ENCODE results near the gene KIAA0825.

KIAA0825 gene

DNA sequence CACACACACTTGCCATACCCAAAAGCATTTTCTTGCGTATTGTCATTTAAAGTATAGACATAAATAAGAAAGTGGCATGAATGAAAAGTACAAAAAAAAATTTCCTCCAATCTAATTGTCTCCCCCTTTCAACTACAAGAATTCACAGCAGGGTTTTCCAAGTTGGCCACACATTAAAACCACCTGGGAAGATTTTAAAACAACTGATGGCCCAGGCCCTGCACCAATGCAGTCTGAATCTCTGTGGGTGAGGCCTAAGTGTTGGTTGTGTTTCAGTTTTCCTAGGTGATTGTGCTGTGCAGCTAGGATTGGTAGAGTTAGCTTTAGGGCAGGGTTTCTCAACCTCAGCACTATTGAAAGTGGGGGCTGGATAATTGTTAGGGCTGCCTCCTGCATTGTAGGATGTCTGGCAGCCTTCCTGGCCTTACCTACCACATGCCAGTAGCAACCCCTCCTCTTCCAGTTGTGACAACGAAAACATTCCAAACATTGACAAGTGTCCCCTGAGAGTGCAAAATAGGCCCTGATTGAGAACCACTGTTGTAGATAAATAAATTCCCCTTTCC is 337.1 kb downstream of the KIAA0825 start:
- no peak for DNase-seq

DNA sequence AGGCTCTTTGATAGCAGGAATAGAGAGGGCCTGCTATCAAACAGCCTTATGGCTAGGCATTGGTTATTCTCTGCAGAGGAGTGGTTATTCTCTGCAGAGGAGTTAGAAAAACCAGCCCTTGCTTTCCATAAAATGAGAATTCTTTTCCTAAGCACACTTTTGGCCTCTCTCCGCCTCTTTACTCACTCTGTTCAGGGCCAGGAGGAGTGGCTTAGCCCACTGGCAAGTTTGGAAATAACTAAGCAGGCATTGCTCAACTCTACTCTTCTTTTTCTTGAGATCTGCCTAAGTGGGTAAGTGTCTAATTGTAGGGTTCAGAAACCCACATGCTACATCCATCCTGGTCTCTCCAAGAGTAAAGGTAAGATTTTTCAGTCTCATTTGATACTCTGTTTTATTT is 341.7 kb downstream of the KIAA0825 start:
- DNase-seq = no peak

DNA sequence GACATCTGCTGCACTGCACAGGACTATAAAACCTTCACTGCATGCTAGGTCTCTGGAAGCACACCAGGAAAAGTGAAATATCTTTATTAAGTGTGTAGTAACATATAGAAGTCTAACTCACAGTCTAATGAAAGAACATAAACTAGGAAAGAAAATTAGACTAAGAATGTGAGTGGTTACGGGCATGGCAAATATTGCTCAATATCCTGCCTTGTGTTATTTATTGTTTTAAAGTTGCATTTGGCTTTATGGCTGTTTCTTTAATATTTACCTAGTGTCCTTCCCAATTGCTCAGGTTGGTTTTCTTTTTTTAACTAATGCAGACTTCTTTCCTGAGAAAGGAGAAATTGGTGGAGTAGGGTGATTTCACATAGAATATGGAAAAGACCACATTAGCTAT is 342.4 kb downstream of the KIAA0825 start:
- no peak for DNase-seq

DNA sequence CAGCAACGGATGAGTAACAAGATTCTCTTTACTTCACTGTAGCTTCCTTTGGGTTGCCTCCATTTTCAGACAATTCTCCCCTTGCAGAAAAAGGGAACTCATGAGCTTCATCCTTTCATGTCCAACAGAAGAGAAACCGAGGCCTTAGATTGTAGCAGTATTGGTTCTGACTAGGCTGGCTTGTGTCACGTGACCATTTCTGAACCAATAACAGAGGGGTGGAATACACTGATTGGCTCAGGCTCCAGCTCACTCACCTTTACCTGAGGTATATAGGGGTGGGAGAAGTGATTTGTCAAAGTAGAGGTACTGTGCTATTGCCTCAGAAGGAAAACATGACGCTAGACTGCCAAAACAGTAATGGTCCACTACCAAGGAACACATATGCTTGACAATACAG is 343.7 kb downstream of the KIAA0825 start:
- no peak for DNase-seq

DNA sequence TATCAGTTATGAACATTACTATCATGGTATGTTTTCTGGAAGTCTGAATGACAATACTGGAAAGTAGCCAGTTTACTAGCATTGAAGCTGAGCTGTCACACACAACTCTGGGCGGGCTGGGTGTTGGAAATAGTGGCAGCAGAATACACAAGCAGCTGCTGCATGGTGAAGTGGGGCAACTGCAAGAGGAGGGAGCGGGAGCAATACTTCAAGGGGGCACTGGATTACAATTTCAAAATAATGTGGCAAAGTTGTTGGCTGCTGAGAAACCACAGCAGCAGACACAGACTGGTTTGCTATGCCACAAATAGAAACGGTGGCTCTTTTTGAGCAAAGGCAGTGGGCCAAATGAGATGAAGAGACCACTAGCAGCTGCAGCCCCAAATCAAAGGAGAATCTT is 350.2 kb downstream of the KIAA0825 start:
- DNase-seq = no peak

DNA sequence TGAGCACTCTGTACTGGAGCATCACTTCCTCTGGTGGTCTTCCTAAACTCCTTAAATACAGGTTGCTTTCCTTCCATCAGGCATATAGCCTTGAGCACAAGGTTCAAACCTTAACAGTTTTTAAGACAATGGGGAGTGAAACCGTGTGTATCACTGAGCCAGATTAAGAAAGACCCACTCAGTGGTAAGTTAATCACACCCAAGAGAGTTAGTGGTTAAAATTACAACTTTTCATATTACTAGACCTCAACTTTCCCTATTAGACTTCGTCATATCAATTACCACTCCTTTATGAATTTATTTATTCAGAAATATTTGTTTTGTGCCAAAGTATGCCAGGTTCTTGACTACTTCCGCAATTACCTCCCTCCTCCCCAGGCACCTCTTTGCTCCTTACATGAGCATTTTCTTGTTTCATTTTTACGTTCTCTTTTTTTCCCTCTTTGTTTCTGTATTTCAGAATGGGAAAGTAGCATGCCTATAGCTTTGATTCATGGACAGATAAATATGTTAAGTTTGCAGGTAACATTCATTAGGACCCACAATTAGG is 351.0 kb downstream of the KIAA0825 start:
- DNase-seq = no peak

DNA sequence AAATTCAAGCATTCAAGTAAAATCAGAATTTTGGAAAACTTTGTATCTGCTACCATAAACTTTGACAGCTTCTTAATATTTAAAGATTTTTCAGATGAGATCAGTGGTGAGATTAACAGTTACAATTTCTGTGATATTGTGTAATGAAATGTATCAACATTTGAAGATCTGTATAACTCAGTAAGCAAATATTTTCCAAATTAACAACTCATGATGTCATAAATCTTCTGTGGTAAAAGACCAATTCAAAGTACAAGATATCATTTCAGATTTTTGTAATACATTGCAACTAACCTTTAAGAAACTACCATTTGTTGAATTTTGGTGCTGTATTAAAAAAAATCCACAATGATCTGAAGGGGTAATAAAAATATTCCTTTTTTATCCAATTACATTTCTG is 352.2 kb downstream of the KIAA0825 start:
- no peak for DNase-seq

DNA sequence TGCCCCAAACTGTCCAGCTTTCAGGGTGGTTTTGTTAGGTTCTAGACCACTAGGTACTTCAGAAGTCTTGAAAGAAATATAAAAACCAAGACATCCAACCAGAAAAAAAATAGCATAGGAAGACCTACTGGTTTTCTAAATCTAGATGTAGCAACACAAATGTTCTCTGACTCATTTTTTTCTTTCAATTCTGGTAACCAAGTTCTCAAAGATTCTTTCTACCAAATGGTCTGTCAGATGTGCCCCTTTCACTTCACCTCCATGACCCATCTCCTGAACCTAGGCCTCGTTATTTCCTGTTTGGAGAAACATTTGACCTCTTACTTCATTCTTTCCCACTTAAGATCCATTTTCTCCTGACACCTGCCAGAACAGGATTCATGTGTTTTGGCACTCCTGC is 355.3 kb downstream of the KIAA0825 start:
- DNase-seq = peak; percentile 37

DNA sequence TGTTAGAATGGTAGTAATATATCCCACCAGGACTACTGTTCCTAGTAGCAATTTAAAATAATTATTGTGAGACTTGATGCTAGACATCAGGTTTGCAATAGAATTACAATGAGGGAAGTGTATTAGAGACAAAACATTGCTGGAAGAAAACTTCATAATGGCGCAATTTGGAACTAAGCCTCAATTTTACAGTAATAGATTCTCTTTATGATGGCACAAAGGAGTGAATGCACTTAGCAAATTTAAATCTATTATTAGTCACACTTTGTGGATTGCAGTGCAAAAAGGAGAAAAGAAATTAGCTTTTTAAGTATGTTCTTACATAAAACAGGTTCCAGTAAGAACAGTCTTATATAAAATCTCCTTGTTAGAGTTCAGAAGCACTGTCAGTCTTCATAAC is 358.3 kb downstream of the KIAA0825 start:
- no peak for DNase-seq

DNA sequence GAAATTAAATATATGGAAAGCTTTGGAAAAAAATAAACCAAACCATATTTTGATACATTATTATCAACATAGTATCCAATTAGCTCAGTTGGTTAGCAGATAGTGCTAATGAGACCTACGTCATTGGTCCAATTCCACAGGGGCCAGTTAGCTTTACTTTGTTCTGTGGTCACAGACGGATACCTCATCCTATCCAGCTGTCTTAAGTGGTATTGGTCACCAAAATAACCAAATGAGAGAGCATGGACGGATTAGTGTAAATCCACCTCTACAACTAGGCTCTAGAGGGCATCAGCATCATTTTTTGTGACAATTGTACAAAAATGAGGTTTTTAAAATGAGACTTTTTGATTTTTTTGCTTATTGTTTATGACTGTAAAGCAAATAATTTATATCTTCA is 364.2 kb downstream of the KIAA0825 start:
- no peak for DNase-seq

DNA sequence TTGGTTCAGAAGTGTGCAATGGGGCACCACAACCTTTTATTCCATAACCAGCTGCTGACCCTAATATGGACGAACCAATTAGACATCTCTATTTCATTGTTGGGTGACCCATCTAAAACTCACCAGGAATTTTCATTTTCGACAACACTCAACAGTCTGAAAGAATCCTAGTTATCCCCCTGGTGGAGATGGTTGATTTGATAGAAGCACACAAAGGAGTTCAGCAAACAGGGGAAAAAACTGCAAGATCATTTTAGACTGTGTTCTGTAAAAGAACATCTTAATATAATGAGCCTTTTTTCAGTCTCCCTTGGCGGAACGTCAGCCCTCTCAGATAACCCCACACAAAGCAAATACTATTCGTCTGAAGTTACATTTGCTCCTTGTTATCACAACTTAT is 367.4 kb downstream of the KIAA0825 start:
- DNase-seq = no peak

DNA sequence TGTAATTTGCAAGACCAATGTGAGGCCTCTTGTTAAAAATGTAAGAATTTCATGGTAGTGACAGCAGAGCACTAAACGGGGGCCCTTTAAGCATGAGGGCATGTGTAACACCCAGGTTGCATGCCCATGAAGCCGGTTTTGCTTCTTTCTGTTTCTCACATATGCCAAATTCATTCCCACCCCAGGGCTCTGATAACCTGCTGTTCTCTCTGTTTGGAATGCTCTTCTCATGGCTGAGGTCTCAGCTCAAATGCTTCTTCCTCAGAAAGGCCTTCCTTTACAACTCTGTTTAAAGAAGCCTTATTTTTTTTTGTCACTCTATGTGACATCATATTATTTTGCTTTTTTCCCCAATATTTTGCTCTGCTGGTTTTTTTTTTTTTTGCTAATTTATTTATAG is 369.0 kb downstream of the KIAA0825 start:
- no peak for DNase-seq

DNA sequence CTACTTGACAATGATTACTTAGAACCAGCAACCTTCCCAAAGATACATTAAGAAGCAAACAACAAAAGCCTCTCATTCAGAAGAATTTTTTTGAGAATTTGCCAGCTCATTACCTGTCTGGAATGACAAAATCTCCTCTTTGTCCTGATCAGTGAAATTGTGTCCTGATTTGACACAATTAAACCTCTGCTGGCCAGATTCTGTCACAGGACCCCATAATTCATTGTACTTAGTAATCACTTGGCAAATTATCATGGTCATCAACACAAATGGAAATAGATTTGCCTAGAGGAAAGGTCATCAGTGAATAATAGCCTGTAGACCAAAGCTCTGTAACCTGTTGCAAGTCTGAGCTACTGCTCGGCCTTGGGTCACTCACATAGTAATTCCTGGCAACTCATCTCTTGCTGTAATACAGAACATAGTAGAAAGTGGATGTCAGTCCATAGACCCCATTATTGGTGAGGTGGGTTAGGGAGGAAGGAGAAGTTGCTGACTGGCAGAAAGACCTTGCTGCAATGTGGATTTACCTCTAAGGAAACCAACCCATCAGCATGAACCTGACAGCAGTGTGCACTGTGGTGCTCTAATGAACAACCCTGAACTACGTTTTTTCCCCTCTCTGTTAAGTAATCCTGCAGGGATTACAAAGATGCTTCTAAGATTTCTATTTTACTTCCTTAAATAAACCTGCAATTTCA is 370.1 kb downstream of the KIAA0825 start:
- DNase-seq = no peak

DNA sequence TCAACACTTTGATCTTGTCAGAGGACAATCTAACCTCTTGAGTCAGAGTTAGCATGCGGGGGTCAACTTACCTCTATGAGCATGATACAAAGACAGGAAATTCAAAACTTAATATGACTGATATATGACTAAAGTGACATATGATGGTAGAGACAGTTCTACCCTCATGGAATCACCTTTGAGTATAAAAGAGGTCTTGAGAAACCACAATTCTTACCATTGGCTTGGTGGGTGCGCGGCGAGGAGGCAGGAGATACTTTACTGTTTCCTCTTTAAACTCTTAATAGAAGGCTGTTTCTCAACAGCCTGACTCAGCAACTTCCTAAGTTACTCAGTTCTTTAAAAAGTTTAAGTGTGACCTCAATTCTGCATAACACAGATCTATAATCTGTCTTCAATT is 372.8 kb downstream of the KIAA0825 start:
- DNase-seq = peak; percentile 10

DNA sequence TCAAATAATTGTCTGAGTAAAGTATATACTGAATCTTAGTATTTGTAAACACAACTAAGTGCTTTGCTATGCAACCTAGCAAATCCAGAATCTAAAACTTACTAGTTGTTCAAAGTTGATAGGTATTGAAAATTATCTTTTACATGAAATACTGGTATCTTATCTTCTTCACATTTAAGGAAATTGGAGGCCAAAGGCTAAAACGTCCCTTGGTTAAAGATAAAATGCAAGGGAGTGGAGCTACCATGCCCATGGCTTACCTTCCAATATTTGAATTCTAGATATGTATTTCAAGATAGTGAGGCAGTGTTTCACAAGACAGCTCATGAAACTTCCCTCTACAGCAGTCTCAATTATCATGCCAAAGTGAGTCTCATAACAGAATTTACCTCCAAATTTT is 373.5 kb downstream of the KIAA0825 start:
- no peak for DNase-seq

DNA sequence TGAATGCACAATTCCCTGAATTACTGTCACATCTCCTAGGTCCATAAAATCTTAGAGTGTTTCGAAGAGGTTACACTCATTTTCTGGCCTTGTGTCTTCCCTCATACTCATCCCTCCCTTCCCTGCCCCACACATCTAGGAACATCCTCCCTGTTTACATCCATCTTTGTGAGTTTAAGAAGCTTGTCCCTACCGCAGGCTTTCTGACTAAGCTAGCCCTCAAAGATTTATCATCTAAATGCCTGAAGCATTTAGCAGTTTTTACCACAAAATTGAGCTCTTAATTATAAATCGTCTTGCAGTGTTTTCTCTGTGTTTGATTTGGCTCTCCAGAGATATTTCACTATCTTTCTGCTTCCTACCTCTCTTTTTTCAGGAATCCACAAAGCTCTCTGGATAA is 374.8 kb downstream of the KIAA0825 start:
- no peak for DNase-seq

DNA sequence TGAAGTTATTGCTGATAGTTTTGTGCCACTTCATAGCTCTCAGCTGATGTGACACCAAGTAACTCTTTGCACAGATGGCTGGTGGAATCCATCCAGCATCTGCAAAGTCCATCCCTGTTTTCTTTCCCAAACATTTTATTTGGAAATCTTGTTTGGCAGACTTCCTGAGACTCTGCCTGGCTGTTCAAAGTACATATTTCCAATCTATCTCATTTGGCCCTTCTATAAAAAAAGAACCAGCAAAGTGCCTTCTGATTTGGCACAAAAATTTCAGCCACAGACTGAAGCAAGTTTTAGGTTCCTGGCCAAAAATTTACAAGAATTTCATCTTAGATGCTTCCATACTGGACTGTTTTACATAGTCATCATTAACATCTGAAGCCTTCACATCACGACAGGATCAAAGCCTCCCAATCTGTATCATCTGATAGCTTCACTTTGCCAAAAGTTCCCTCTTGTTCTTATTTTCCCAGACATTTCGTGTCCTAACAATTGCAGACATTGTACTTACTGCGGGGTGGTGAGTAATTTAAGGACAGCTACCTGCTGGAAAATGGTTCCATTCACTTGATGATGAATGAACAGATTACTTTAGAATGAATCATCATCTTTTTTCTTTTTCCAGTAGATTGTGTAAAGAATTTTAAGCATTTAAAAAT is 377.3 kb downstream of the KIAA0825 start:
- DNase-seq = no peak

DNA sequence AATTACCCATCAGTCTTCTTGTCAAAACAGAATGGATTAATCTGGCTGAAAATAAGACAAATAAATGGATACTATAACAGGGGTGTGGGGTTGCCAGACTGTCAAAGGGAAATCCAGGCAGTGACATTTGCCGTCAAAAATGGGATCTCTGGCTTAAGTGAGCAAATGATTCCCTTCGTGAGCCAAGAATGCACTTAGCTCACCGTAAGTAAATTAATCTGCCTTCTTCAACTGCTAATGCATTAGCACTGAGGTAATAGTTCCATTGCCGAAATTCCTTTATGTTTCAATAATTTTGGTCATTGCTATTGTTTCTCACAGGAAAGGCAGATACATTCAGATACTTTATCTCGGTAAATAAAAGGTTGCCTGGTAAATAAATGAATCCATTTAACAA is 377.8 kb downstream of the KIAA0825 start:
- no peak for DNase-seq

DNA sequence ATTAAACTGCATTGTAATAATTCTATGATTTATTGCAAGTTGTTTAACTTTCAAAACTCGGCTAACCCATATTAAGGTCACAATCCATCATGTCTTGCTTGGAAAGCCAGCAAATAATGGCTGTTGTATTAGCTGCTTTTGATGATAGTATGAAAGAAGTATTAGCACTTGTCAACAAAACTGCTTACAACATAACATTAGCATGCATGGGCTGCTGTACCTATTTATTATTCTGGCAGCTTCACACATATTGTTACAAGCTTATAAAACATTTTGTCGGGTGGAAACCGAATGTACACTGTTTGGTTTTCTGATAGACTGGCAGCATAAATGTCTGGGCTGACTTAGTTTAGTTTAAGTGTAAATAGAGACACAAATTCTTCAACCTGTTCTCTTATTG is 378.3 kb downstream of the KIAA0825 start:
- DNase-seq = no peak

DNA sequence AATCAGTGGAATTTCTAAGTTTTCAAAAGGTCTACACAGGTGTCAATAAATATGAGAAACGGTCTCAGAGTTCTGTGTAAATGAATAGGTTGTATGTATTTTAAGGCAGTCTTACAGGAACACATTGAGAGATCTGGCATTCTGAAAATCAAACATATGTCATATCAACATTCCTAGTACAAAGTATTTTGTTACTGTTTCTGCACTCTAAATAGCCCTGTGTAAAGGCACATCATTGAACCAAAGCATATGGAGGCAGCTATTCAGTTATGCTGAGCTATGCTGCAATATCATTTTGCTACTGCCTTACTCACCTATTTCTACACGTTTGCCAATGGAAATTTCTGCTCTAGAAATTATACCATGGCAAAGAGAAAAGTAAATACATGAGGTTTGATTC is 379.1 kb downstream of the KIAA0825 start:
- DNase-seq = no peak

DNA sequence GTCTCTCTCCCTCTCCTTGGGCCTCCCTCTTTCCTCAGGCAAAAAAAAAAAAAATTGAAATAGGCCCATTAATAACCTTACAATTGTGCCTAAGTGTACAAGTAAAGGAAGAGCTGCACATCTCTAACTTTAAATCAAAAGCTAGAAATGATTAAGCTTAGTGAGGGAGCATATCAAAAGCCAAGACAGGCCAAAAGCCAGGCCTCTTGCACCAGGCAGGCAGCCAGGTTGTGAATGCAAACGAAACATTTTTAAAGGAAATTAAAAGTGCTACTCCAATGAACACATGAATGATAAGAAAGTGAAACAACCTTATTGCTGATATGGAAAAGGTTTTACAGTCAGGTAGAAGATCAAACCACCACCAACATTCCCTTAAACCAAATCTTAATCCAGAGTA is 383.4 kb downstream of the KIAA0825 start:
- no peak for DNase-seq

DNA sequence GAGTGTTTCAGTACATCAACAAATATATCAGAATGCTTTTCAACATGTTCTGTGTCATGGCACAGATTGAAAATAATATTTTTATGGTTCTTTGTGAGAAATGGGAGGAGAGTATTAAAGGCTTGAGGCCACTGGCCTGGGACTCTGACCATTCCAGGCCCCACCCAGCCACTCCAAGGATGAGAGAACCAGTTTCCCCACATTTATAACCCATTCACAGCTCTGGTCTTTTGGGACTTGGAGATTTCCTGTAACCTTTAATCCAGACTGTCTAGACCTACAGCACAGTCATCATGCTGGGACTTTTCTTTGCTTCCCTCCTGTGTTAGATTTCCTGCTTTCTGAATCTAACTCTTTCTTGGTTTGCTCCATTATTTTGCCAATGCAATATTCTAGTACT is 389.6 kb downstream of the KIAA0825 start:
- DNase-seq = no peak

DNA sequence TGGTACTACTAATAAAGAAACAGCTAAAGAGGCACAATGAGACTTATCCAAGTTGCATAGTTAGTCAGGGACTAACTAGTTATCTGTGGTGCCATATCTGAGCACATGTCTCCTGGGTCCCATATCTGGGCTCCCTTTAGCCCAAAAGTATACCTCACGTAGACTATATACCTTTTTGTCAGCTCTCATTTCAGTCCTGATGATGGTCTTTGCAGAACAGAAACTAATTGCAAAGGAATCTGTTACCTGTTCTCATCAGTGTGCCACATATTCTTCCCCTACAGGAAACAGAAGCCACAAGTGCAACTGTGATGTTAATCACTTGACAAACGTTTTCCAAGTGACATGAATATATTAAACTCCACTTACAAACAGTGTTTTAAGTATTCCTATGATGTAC is 395.2 kb downstream of the KIAA0825 start:
- peak; percentile 29 for DNase-seq

DNA sequence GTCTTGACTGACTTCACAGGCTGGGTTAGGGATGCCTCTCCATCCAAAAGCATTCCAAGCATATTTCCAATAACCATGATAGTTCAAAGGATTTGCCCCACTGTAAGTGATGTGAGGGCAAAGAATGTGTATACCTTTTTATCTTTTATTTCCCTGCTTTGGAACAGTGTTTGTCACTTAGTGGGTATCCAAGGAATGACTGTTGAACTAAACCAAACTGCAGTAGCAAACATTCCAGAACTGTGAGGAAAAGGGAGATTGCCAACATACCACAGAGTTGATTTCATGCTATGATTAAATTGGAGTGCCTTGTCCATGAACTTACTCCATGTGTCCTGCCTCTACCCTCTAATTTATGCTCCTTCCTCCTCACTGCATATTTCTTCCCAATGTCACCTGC is 400.0 kb downstream of the KIAA0825 start:
- no peak for DNase-seq

Measured in activated CD4-positive, alpha-beta T cell treated with anti-CD3 and anti-CD28 coated beads, Interleukin-2, amount 50 U/mL, for 16 hours (primary cell).